Measurements from ENCODE around the gene PLCD3.
A peak's percentile ranks its signal among the peaks of the same experiment; 100 is the strongest.

The PLCD3 gene

DNA sequence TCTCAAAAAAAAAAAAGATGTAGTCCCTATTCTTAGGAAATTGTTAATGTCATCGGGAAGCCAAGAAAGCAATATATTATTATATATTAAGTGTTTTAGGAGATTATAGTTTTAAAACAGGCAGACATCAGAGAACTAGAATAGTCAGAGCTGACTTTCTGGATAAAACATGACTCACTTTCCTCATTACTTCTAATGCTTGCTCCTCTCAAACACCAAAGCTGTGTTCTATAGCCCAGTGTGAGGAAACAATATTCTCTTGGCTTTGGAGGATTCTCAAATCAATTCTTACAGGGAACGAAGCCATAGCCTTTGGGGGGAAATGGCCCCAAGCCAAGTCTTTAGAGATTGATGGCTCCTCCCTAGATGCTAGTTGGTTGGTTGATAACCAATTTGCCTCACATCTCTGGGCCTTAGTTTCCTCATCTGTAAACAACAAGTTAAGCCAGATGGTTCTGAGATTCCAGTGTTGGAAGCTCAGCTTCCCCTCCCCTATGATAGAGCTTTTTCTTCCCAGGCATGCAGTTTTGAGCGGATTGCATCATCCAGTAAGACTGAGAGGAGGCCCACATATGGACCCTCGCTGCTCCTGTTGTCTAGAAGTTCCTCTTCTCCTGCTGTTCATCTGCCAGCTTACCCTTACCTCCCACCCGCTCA is 58.8 kb downstream of the PLCD3 start:
- no peak for DNase-seq (ENCODE audit: low read depth in 2 of 2)

DNA sequence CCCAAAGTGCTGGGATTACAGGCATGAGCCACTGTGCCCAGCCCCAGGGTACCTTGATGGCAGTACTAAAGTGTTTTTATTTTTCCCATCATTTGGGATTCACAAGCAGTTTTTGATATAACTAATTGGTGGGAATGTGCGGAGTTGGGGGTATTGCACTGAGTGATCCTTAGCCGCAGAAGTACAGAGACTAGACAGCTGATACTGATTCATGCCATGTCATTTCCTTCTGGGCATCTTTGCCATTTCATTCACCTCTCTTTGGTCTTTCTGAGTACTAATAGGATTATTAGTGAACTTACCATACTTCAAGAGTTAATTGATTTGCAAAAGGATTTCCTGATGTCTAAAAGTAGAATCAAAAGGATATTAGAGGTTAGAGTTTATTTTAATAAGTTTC is 61.5 kb downstream of the PLCD3 start:
- DNase-seq (ENCODE audit: low read depth in 2 of 2): no peak

- no peak for DNase-seq (ENCODE audit: low read depth in 2 of 2)
Observed at GRCh38 chr17:45070001-45070400, 62.3 kb downstream of the PLCD3 start.

- DNase-seq (ENCODE audit: low read depth in 2 of 2): no peak
Observed at GRCh38 chr17:45067637-45068036, 64.7 kb downstream of the PLCD3 start.

DNA sequence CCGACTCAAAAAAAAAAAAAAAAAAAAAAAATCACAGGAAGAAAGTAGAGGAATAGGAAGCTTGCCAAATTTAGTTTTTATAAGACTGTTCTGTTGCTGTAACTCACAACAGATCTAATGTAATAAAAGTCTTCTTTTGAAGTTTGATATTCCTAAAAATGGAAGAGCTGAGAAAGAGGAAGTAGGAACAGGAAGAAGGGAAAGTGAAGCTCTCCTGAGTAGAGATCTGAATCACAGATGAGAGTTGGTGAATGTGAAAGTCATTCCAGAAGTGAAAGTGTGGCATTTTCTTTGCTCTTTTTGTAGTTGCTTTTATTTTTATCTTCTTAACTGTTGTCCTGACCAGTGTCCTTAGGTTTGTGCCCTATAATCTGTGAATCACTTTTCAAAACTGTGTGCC is 69.1 kb downstream of the PLCD3 start:
- no peak for DNase-seq (ENCODE audit: low read depth in 2 of 2)

DNA sequence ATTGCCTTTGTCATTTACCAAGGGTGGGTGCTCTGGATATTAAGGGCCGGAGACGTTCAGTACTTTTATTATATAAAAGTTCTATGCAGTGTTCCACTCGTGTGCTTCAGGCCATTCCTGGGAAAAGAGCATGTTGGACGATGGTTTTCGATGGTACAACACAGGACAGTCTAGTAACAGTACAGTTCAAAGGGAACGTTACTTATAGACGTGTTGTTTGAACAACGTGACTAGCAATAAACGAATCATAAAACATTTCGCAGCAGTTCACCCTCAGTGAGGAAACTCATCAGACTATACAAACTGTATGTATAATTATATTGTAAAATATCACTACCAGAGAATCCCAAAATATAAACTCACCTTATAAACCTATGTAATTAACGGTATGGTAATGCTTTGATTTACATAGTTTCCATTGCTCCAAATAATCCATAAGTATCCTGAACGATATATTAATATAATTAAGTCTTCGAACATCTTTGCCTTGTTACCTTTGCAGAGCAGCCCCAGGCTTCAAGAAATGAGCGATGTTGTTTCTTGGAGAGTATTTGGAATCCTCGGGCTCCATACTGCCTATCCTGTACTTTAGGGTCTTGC is 70.6 kb downstream of the PLCD3 start:
- no peak for DNase-seq (ENCODE audit: low read depth in 2 of 2)

GRCh38 chr17:45060797-45061605 is 71.3 kb downstream of the PLCD3 start, which contains the start of gene NMT1:
NMT1 (plus strand) TSS chr17:45061317; CDS start chr17:45061330, 13 bp downstream.
- peak; percentile 92 to 93 for DNase-seq (ENCODE audit: low read depth in 2 of 2)

- DNase-seq (ENCODE audit: low read depth in 2 of 2): no peak
Observed at GRCh38 chr17:45060382-45060796, 71.9 kb downstream of the PLCD3 start.
